Coronary artery (tissue), 2 donors: ENCODE data around the gene DNER.

Experiments
- DNase-seq: peaks from one replicate; pipeline ENCODE4 v3.0.0-alpha.2; 2017; ENCODE audit warnings: low spot score
- H3K27ac ChIP-seq, 2 donors: fragments of 200-600 bp; sonication (generic); one replicate each; pipeline ENCODE4 v1.5.1; 2016 to 2019
- H3K4me3 ChIP-seq: fragments of 200-600 bp; sonication (generic); 2 replicates; pipeline ENCODE4 v1.5.1; 2016; ENCODE audit warnings: mild to moderate bottlenecking, moderate library complexity
- TF ChIP-seq, protein P1 (sequence below): fragments of 200-600 bp; sonication (generic); IDR thresholded peaks from one replicate; pipeline ENCODE4 v1.5.1; 2019; ENCODE audit warnings: antibody characterized with exemption

Gene DNER

DNA sequence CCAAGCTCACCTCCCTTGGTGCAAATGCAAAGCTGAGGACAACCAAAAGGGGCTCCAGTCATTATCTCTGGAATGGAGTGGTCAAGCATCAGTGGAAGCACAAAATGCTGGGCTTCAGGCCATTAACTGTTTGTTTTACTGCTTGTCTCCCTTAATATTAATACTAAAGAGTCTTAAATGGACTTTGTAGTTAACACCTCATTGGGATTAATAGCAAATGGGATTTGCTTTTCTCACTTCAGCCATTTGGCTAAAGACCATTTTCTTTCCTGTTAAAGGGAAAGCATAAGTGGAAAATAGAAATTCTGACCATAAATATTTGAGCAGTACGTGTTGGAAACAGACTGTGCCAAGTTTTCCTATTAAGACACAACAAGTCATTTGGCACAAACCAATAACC, 154.4 kb downstream of the DNER start:
- TF ChIP-seq, protein P1, sequence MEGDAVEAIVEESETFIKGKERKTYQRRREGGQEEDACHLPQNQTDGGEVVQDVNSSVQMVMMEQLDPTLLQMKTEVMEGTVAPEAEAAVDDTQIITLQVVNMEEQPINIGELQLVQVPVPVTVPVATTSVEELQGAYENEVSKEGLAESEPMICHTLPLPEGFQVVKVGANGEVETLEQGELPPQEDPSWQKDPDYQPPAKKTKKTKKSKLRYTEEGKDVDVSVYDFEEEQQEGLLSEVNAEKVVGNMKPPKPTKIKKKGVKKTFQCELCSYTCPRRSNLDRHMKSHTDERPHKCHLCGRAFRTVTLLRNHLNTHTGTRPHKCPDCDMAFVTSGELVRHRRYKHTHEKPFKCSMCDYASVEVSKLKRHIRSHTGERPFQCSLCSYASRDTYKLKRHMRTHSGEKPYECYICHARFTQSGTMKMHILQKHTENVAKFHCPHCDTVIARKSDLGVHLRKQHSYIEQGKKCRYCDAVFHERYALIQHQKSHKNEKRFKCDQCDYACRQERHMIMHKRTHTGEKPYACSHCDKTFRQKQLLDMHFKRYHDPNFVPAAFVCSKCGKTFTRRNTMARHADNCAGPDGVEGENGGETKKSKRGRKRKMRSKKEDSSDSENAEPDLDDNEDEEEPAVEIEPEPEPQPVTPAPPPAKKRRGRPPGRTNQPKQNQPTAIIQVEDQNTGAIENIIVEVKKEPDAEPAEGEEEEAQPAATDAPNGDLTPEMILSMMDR = no peak
- DNase-seq = no peak
- H3K27ac ChIP-seq = no peak overlapping the region
- H3K4me3 ChIP-seq = no peak overlapping the region

GRCh38 chr2:229553091-229553490, 161.3 kb downstream of the DNER start:
- Histone ChIP-seq H3K4me3 (no peak overlapping the region), H3K27ac (no peak overlapping the region)
- no peak for DNase-seq
- TF ChIP-seq, protein P1 = no peak

DNA sequence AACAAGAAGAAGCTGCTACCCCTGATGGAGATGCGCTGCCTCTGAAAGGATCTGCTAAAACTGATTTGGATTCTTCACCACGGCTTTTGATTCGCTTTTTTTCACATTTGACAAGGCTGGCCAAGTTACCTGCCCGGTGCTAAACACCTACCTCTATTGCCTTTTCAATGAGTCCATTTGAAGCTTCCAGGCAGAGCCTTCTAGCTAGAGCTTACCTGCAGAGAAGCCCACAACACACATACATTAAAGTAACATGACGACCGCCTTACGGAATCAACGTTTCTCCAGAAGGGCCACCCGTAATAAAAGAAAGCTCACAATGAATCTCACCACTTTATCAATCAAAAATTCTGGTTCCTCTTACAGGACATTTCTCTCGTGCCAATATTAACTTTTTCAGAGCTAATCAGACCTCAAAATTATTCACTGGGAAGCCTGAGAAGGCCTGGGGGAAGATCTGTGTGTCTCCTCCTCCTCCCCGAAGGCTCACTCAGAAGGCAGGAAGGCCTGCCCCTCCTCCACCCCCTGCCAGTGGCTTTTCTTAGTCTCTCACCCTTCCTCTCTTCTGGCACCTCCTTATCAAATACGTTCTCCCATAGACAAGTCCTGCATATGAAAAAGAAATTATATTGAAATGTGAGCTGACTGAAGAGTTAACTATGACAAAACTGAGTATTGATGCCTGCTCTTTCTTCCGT, 171.0 kb downstream of the DNER start:
- Histone ChIP-seq H3K27ac (no peak overlapping the region), H3K4me3 (no peak overlapping the region)
- TF ChIP-seq, protein P1 = no peak
- DNase-seq = no peak

- no peak overlapping the region for H3K4me3 ChIP-seq
- TF ChIP-seq, protein P1 = no peak
- DNase-seq = no peak
- no peak overlapping the region for H3K27ac ChIP-seq
These were observed 174.7 kb downstream of the DNER start for GRCh38 chr2:229539628-229540027.

DNA sequence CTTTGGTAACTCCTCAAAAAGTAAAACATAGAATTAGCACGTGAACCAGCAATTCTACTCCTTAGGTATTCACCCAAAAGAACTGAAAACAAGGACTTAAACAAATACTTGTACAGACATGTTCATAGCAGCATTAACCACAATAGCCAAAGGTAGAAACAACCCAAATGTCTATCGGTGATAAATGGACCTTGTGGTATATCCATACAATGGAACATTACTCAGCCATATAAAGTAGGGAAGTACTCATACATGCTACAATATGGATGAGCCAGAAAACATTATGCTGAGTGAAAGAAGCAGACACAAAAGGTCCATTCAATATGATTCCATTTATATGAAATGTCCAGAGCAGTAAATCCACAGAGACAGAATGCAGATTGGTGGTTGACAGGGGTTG, 182.8 kb downstream of the DNER start:
- TF ChIP-seq, protein P1 = no peak
- no peak for DNase-seq
- no peak overlapping the region for H3K4me3 ChIP-seq
- no peak overlapping the region for H3K27ac ChIP-seq

- Histone ChIP-seq H3K27ac (no peak overlapping the region), H3K4me3 (no peak overlapping the region)
- no peak for DNase-seq
- TF ChIP-seq, protein P1 = no peak
These were observed 183.9 kb downstream of the DNER start for GRCh38 chr2:229530434-229530833.

GRCh38 chr2:229528846-229529245, 185.5 kb downstream of the DNER start:
- no peak for DNase-seq
- no peak overlapping the region for H3K27ac ChIP-seq
- no peak overlapping the region for H3K4me3 ChIP-seq
- TF ChIP-seq, protein P1 = no peak
